HL-60 (cell line): Measurements from ENCODE around the gene PPP3CA.

ENCODE experiments used
- DNase-seq, 2 experiments: peaks; one replicate each; pipeline ENCODE4 v3.0.0-alpha.2; 2010 to 2020; ENCODE audit warnings: low read depth in 1 of 2, low spot score in 1 of 2
- H3K27ac ChIP-seq: fragments of 250-450 bp; sonication (Bioruptor Pico); replicated peaks from 2 replicates; pipeline ENCODE4 v1.5.1; 2020; ENCODE audit warnings: mild to moderate bottlenecking, moderate library complexity
- H3K27me3 ChIP-seq: fragments of 250-450 bp; sonication (Bioruptor Pico); 2 replicates; pipeline ENCODE4 v1.5.1; 2021; ENCODE audit warnings: mild to moderate bottlenecking, moderate library complexity; ENCODE audit not compliant: insufficient read depth, poor library complexity, severe bottlenecking
- H3K4me3 ChIP-seq: replicated peaks from 2 replicates; pipeline ENCODE4 v1.5.1; 2011; ENCODE audit warnings: mild to moderate bottlenecking, control low read depth, low read length; ENCODE audit not compliant: insufficient read depth
- GABPA ChIP-seq: IDR thresholded peaks from 2 replicates; pipeline ENCODE4 v1.6.1; 2012; ENCODE audit warnings: low read depth
- POLR2AphosphoS5 ChIP-seq: IDR thresholded peaks from 2 replicates; pipeline ENCODE4 v1.6.1; 2012; ENCODE audit warnings: low read depth
- SPI1 ChIP-seq: IDR thresholded peaks from 2 replicates; pipeline ENCODE4 v1.6.1; 2012; ENCODE audit warnings: low read depth, mild to moderate bottlenecking, borderline replicate concordance
- TF ChIP-seq, protein P1 (sequence below): IDR thresholded peaks from 2 replicates; pipeline ENCODE4 v1.6.1; 2012; ENCODE audit warnings: low read depth; ENCODE audit not compliant: insufficient replicate concordance
- TF ChIP-seq, protein P2 (sequence below): IDR thresholded peaks from one replicate; pipeline ENCODE4 v1.5.1; 2011; ENCODE audit warnings: low read length, control low read depth, inconsistent platforms; ENCODE audit not compliant: insufficient read depth

PPP3CA gene

DNA sequence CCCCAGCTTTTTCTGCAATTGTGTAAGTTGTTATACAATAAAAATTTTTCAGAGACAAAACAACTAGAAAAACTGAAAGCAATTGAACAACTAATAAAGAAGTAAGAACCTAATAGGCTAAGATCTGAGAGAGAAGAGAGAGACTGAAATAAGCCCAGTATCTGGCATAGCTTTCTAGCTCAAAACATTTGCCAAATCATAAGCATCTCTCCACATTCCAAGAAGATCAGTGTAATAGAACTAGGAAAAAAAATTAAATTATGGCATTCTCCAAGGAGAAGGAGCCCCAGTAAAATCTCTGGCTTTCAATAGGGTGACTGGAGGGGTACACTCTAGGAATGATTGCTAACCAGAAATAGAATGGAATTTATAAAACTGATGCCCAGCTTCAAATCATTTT is 19.0 kb upstream of the PPP3CA start:
- no peak for DNase-seq
- Histone ChIP-seq H3K27me3 (no peaks in the 10 kb centered on the region), H3K27ac (no peak overlapping the region), H3K4me3 (no peak overlapping the region)
- TF ChIP-seq SPI1 (no peak), POLR2AphosphoS5 (no peak), GABPA (no peak)
- TF ChIP-seq, protein P1, sequence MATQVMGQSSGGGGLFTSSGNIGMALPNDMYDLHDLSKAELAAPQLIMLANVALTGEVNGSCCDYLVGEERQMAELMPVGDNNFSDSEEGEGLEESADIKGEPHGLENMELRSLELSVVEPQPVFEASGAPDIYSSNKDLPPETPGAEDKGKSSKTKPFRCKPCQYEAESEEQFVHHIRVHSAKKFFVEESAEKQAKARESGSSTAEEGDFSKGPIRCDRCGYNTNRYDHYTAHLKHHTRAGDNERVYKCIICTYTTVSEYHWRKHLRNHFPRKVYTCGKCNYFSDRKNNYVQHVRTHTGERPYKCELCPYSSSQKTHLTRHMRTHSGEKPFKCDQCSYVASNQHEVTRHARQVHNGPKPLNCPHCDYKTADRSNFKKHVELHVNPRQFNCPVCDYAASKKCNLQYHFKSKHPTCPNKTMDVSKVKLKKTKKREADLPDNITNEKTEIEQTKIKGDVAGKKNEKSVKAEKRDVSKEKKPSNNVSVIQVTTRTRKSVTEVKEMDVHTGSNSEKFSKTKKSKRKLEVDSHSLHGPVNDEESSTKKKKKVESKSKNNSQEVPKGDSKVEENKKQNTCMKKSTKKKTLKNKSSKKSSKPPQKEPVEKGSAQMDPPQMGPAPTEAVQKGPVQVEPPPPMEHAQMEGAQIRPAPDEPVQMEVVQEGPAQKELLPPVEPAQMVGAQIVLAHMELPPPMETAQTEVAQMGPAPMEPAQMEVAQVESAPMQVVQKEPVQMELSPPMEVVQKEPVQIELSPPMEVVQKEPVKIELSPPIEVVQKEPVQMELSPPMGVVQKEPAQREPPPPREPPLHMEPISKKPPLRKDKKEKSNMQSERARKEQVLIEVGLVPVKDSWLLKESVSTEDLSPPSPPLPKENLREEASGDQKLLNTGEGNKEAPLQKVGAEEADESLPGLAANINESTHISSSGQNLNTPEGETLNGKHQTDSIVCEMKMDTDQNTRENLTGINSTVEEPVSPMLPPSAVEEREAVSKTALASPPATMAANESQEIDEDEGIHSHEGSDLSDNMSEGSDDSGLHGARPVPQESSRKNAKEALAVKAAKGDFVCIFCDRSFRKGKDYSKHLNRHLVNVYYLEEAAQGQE = no peak
- TF ChIP-seq, protein P2, sequence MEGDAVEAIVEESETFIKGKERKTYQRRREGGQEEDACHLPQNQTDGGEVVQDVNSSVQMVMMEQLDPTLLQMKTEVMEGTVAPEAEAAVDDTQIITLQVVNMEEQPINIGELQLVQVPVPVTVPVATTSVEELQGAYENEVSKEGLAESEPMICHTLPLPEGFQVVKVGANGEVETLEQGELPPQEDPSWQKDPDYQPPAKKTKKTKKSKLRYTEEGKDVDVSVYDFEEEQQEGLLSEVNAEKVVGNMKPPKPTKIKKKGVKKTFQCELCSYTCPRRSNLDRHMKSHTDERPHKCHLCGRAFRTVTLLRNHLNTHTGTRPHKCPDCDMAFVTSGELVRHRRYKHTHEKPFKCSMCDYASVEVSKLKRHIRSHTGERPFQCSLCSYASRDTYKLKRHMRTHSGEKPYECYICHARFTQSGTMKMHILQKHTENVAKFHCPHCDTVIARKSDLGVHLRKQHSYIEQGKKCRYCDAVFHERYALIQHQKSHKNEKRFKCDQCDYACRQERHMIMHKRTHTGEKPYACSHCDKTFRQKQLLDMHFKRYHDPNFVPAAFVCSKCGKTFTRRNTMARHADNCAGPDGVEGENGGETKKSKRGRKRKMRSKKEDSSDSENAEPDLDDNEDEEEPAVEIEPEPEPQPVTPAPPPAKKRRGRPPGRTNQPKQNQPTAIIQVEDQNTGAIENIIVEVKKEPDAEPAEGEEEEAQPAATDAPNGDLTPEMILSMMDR = no peak

DNA sequence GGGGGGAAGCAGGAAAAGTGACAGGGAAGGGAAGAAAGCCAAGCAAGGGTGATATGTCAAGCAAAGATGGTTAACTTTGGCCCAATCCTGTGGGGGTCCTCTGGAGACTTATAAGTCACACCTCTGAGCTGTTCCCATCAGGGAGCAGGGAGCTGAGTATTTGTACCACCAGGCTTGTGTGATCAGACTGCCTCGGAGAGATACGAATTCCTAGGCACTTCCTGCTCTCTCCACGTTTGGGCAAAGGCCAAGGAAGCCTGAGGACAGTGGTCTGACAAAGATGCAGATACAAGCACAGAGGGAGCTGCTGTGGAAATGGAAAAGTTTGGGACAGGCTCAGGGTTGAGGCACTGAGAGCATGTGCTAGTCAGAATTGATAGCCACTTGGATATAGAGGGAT is 10.4 kb upstream of the PPP3CA start:
- TF ChIP-seq SPI1 (no peak), POLR2AphosphoS5 (no peak), GABPA (no peak)
- TF ChIP-seq, protein P2 = no peak
- TF ChIP-seq, protein P1 = no peak
- no peak for DNase-seq
- H3K4me3 ChIP-seq = no peak overlapping the region
- H3K27me3 ChIP-seq = no peaks in the 10 kb centered on the region
- H3K27ac ChIP-seq = no peak overlapping the region

DNA sequence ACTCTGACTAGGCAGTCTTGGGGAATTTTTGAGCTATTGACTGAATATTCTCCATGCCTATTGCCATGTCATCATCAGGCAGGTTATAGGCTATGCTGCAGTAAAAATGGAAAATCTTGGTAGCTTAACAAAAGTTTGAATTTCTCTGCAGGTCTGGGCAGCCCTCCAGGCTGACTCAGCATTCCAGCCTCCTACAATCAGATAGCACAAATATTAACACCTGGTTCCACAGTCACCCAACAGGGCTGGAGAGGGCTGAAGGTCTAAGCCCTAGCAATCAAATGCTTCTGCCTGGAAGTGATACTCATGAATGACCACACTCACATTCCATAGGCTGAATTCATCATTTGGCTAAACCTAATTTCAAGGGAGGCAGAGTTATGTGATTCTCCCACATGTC is 9.6 kb upstream of the PPP3CA start:
- no peak overlapping the region for H3K4me3 ChIP-seq
- DNase-seq = no peak
- TF ChIP-seq, protein P1 = no peak
- TF ChIP-seq GABPA = no peak
- no peak for TF ChIP-seq POLR2AphosphoS5
- TF ChIP-seq, protein P2 = no peak
- no peak for TF ChIP-seq SPI1
- no peaks in the 10 kb centered on the region for H3K27me3 ChIP-seq
- H3K27ac ChIP-seq = no peak overlapping the region
